Thyroid gland (tissue), 4 donors: Measurements from ENCODE around the gene CDK5. TPM values are rescaled to one million over a fixed set of nuclear protein-coding genes. Genes with fewer than 3 reads are reported as not detected.

Source experiments
- DNase-seq, 2 donors: peaks; one replicate each; pipeline ENCODE4 v3.0.0-alpha.2; 2019
- H3K27ac ChIP-seq, 3 donors: fragments of 200-600 bp; sonication (generic); 1 replicate in 2 of 3; 2 replicates in 1 of 3; pipeline ENCODE4 v1.5.1; 2016 to 2019; ENCODE audit warnings: mild to moderate bottlenecking in 1 of 3, moderate library complexity in 1 of 3
- H3K27me3 ChIP-seq: fragments of 200-600 bp; sonication (generic); one replicate; pipeline ENCODE4 v1.5.1; 2019
- H3K36me3 ChIP-seq, 2 donors: fragments of 200-600 bp; sonication (generic); one replicate each; pipeline ENCODE4 v1.5.1; 2016 to 2019
- H3K4me1 ChIP-seq, 2 donors: fragments of 200-600 bp; sonication (generic); one replicate each; pipeline ENCODE4 v1.5.1; 2017 to 2019
- H3K4me3 ChIP-seq, 3 donors: fragments of 200-600 bp; sonication (generic); replicated peaks in 1 of 3; 1 replicate in 2 of 3; 2 replicates in 1 of 3; pipeline ENCODE4 v1.5.1; 2016; ENCODE audit warnings: mild to moderate bottlenecking in 1 of 3
- H3K9me3 ChIP-seq: fragments of 200-600 bp; sonication (generic); one replicate; pipeline ENCODE4 v1.5.1; 2017
- CTCF ChIP-seq, 6 experiments: fragments of 200-600 bp in 3 of 6; fragments of 450-650 bp in 3 of 6; sonication (generic) in 3 of 6; IDR thresholded peaks; one replicate each; pipeline ENCODE4 v1.5.1; 2016 to 2019; ENCODE audit warnings: antibody characterized with exemption in 6 of 6, mild to moderate bottlenecking in 2 of 6, inconsistent platforms in 1 of 6, moderate library complexity in 1 of 6
- POLR2A ChIP-seq, 2 donors: fragments of 450-650 bp; IDR thresholded peaks; one replicate each; pipeline ENCODE4 v1.6.1; 2017; ENCODE audit warnings: antibody characterized with exemption in 2 of 2, mild to moderate bottlenecking in 2 of 2, moderate library complexity in 1 of 2
- WGBS, 2 donors: methylation state at CpG; one replicate each; pipeline ENCODE4 v1.1.5; 2017; 5-methylcytosine and 5-hydroxymethylcytosine counted together
- intact Hi-C: fragments of 100-400 bp; cut with DNase I; formaldehyde crosslinking; loops from one replicate; pipeline ENCODE4 v1.15.1; 2023
- total RNA-seq, 4 donors: library from RNA; depleted of rRNA; stranded (reverse); fragments of >200 nt; gene quantifications; one replicate each; pipeline ENCODE4 v1.2.3, GENCODE V29; 2016

The CDK5 gene
- total RNA-seq, 4 donors from 2014 or later = 5.3 to 17.4 (median 9.6) TPM

- no peak overlapping the region for H3K4me3 ChIP-seq
- intact Hi-C loops = no loop called here
- H3K4me1 ChIP-seq = peaks cover 0 to 16% of the 10 kb centered on the region in 2 donors
- peaks cover 28% of the 10 kb centered on the region in 2 donors for H3K36me3 ChIP-seq
- 93% methylated on average over 14 to 21 of the region's 21 CpGs for WGBS, 2 donors
- TF ChIP-seq CTCF (IDR thresholded peaks at IDR 0.05) = no peak
- no peak overlapping the region for H3K27ac ChIP-seq
- H3K27me3 ChIP-seq = no peaks in the 10 kb centered on the region
- DNase-seq = no peak
- no peaks in the 10 kb centered on the region for H3K9me3 ChIP-seq
These were observed 22.5 kb downstream of the CDK5 start for GRCh38 chr7:151035026-151035717.

GRCh38 chr7:151034312-151035025 lies 23.2 kb downstream of the CDK5 start:
- peaks cover 0 to 15% of the 10 kb centered on the region in 2 donors for H3K4me1 ChIP-seq
- no peaks in the 10 kb centered on the region for H3K9me3 ChIP-seq
- no peak for TF ChIP-seq CTCF (IDR thresholded peaks at IDR 0.05)
- TF ChIP-seq POLR2A (IDR thresholded peaks at IDR 0.05) = no peak
- DNase-seq = no peak
- intact Hi-C loops = loop anchor here (5.0 kb wide), 1 partner anchor 73 kb away; no protein-coding TSS in a partner anchor
- H3K36me3 ChIP-seq = peaks cover 28% of the 10 kb centered on the region in 2 donors
- H3K27ac ChIP-seq = no peak overlapping the region
- H3K4me3 ChIP-seq = no peak overlapping the region
- H3K27me3 ChIP-seq = no peaks in the 10 kb centered on the region
- WGBS, 2 donors = 93 to 94% methylated on average over 8 to 17 of the region's 21 CpGs

- H3K4me3 ChIP-seq = no peak overlapping the region
- no peaks in the 10 kb centered on the region for H3K9me3 ChIP-seq
- no peaks in the 10 kb centered on the region for H3K27me3 ChIP-seq
- TF ChIP-seq CTCF (IDR thresholded peaks at IDR 0.05) = no peak
- no peak for TF ChIP-seq POLR2A (IDR thresholded peaks at IDR 0.05)
- H3K36me3 ChIP-seq = peaks cover 28% of the 10 kb centered on the region in 2 donors
- H3K27ac ChIP-seq = no peak overlapping the region
- no peak for DNase-seq
- H3K4me1 ChIP-seq = peaks cover 4 to 15% of the 10 kb centered on the region in 2 donors
- WGBS, 2 donors = 85 to 92% methylated on average over 2 to 5 of the region's 5 CpGs
- intact Hi-C loops = loop anchor here (5.0 kb wide), 1 partner anchor 73 kb away; no protein-coding TSS in a partner anchor
These were observed 23.8 kb downstream of the CDK5 start for GRCh38 chr7:151033864-151034249.

GRCh38 chr7:151032936-151033863 lies 24.5 kb downstream of the CDK5 start:
- TF ChIP-seq POLR2A (IDR thresholded peaks at IDR 0.05) = no peak
- TF ChIP-seq CTCF (IDR thresholded peaks at IDR 0.05) = no peak
- no peak for DNase-seq
- H3K9me3 ChIP-seq = no peaks in the 10 kb centered on the region
- intact Hi-C loops = loop anchor here (5.0 kb wide), 1 partner anchor 74 kb away; no protein-coding TSS in a partner anchor
- H3K27me3 ChIP-seq = no peaks in the 10 kb centered on the region
- WGBS, 2 donors = 86% methylated on average over 13 to 16 of the region's 17 CpGs
- peaks cover 28% of the 10 kb centered on the region in 2 donors for H3K36me3 ChIP-seq
- no peak overlapping the region for H3K4me3 ChIP-seq
- H3K4me1 ChIP-seq = peaks cover 5 to 10% of the 10 kb centered on the region in 2 donors
- H3K27ac ChIP-seq = no peak overlapping the region
